ENCODE measurements around the gene LGALS7B.

GRCh38 chr19:38740257-38740592, 48.8 kb upstream of the LGALS7B start:
- TF ChIP-seq, protein P1, sequence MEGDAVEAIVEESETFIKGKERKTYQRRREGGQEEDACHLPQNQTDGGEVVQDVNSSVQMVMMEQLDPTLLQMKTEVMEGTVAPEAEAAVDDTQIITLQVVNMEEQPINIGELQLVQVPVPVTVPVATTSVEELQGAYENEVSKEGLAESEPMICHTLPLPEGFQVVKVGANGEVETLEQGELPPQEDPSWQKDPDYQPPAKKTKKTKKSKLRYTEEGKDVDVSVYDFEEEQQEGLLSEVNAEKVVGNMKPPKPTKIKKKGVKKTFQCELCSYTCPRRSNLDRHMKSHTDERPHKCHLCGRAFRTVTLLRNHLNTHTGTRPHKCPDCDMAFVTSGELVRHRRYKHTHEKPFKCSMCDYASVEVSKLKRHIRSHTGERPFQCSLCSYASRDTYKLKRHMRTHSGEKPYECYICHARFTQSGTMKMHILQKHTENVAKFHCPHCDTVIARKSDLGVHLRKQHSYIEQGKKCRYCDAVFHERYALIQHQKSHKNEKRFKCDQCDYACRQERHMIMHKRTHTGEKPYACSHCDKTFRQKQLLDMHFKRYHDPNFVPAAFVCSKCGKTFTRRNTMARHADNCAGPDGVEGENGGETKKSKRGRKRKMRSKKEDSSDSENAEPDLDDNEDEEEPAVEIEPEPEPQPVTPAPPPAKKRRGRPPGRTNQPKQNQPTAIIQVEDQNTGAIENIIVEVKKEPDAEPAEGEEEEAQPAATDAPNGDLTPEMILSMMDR (conservative IDR thresholded peaks at IDR 0.05; ENCODE audit: low read depth, low read length) = no peak
- TF ChIP-seq MXI1 (IDR thresholded peaks at IDR 0.05; ENCODE audit: borderline replicate concordance, low read depth, low read length) (no peak), SMC3 (IDR thresholded peaks at IDR 0.05; ENCODE audit: low read depth, low read length) (no peak), CEBPB (IDR thresholded peaks at IDR 0.05; ENCODE audit: low read depth, low read length) (no peak)
